Activated CD4-positive, CD25-positive, alpha-beta regulatory T cell treated with anti-CD3 and anti-CD28 coated beads, Interleukin-2, amount 50 U/mL, for 16 hours (primary cell): Measurements from ENCODE around the gene ANAPC4.

ENCODE experiments used
- DNase-seq: peaks from one replicate; pipeline ENCODE4 v3.0.0-alpha.2; 2020; ENCODE audit warnings: low read depth, low spot score

ANAPC4 gene

GRCh38 chr4:25433966-25434827, 57.1 kb downstream of the ANAPC4 start:
- DNase-seq = no peak

GRCh38 chr4:25437926-25438325, 60.9 kb downstream of the ANAPC4 start:
- DNase-seq = no peak

- peak; percentile 14 for DNase-seq
These were observed 62.9 kb downstream of the ANAPC4 start for GRCh38 chr4:25439918-25440477.

DNA sequence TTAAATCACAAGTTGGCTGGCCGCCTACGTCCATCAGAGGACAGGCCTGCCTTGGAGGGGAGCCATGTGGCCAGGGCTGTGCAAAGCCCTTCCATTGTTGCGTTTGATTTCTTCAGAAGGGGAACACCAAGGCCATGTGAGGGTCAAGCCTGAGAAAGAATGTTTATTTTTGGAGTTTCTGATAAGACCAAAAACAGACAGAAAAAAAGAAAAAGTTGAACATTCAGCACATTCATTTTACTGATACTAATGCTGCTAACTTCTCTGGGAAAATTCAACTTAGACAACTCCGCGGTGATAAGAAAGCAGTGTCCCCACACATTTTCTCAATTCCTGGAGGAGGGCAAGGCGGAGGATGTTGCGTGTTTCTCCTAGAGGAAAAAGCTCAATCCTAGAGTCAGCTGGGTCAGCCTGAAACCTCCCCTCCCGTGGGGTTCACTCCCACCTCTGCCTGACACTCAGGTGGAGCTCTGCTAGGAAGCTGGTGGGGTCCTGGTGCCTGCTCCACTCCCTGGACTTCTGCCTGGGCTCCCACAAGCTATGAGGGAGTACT, 63.5 kb downstream of the ANAPC4 start:
- no peak for DNase-seq

- no peak for DNase-seq
These were observed 64.6 kb downstream of the ANAPC4 start for GRCh38 chr4:25441519-25442117.

GRCh38 chr4:25442863-25443307, 65.8 kb downstream of the ANAPC4 start:
- no peak for DNase-seq

GRCh38 chr4:25443851-25444250, 66.8 kb downstream of the ANAPC4 start:
- no peak for DNase-seq

- DNase-seq = no peak
These were observed 69.5 kb downstream of the ANAPC4 start for GRCh38 chr4:25446611-25447010.

GRCh38 chr4:25448379-25449109, 71.5 kb downstream of the ANAPC4 start:
- DNase-seq = no peak

- DNase-seq = no peak
These were observed 72.2 kb downstream of the ANAPC4 start for GRCh38 chr4:25449270-25449669.

DNA sequence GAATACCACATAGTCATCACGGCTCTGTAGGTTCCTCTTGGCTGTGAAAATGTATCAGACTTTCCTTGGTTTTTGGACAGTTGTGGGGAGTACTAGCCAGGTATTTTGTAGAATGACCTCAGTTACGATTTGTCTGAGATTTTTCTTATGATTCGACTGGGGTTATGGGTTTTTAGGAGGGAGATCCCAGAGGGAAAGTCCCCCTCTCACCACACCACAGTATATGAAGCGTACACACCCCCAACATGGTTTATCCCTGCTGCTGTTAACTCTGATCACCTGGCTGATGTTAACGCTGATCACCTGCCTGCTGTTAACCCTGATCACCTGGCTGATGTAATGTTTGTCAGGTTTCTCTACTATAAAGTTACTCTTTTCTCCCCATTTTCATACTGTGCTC, 72.6 kb downstream of the ANAPC4 start:
- DNase-seq = no peak

DNA sequence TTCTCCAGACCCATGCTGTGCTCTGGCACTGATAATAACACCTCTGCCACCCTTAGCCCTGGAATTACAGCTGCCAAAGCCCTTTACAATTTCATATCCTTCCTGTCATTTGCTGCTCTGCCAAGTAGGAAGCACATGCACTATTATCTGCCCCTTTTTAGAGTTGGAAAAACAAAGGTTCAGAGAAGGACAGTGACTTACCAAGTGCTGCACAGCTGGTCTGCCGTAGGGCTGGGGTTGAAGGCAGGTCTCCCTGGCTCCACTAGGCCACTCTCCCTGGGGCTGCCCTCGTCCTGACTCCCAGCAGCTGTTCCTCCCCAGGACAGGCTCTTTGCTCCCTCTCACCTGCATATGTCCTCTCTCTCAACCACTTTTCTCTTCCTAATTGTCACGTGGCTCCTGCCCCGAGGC, 73.4 kb downstream of the ANAPC4 start:
- DNase-seq = no peak

GRCh38 chr4:25451676-25452075, 74.6 kb downstream of the ANAPC4 start:
- no peak for DNase-seq

- no peak for DNase-seq
These were observed 75.0 kb downstream of the ANAPC4 start for GRCh38 chr4:25452081-25452480.

GRCh38 chr4:25454476-25454875, 77.4 kb downstream of the ANAPC4 start:
- DNase-seq = no peak

- DNase-seq = no peak
These were observed 80.1 kb downstream of the ANAPC4 start for GRCh38 chr4:25457053-25457715.

DNA sequence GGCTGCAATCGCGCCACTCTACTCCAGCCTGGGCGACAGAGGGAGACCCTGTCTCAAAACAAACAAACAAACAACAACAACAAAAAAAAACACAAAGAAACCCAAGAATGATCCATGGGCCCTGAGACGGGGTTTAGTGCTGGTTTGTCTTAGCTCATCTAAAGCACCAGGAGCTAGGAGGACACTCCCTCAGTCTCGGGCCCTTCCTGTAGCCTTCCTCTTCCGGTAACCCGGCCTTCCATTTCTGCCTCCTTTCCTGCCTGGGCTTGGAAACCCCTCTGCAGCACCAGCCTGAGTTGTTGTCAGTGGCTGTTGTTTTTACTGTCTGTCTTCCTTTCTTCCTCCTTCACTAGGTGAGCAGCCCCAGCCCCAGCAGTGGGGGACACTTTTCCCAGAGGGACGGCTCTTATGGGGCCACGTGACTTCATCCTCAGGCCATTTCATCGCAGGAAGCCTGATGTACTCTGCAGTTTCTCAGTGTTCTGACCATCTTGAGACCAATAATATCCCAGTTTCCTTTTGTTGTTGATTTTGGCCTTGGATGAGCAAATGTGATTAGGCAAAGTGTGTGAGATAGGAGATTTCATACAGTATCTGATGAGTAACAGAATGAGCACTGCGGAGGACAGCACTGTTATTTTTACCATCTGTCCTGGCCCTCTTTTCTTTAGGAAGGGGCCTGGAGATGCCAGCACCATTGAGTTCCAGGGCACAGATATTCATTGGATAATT, 90.1 kb downstream of the ANAPC4 start:
- DNase-seq = no peak

DNA sequence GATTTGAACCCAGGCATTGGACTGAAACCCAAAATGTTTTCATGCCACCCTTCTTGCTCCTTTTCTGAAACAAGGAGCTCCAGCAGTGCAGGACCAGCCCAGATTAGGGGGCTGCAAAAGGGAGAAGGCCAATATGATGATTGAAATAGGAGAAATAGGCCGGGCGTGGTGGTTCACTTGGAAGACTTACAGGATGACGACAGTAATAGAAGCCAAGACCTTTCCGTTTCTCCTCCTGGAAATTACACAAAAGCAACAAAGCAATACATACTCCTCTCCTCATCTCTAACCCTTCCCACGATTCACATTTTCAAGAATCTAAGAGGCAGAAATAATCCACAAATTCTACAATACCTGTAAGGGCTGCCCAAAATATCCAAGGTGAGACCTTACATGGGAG, 90.8 kb downstream of the ANAPC4 start:
- DNase-seq = no peak
